OCI-LY1 (cell line): Measurements from ENCODE around the gene INPP5A.
"Not testable (repeated sequence)": the region's sequence is repeated elsewhere in the genome, so short reads cannot be mapped to it uniquely, and the experiment has no call there.

Experiments
- H2AFZ ChIP-seq: fragments of 200-600 bp; sonication (generic), shearing (Covaris generic); 2 replicates; pipeline ENCODE4 v1.6.0; 2014; ENCODE audit warnings: antibody characterized with exemption, mild to moderate bottlenecking, low read length
- H3F3A ChIP-seq: fragments of 200-600 bp; sonication (generic), shearing (Covaris generic); 2 replicates; pipeline ENCODE4 v1.6.0; 2014; ENCODE audit warnings: mild to moderate bottlenecking, antibody characterized with exemption, low read length, moderate library complexity; ENCODE audit not compliant: insufficient read depth
- H3K27ac ChIP-seq: fragments of 200-600 bp; sonication (generic); 2 replicates; pipeline ENCODE4 v1.5.1; 2014; ENCODE audit warnings: low read length, mixed run types, mild to moderate bottlenecking, low read depth; ENCODE audit not compliant: poor library complexity, severe bottlenecking
- H3K27me3 ChIP-seq: fragments of 200-600 bp; sonication (generic); 2 replicates; pipeline ENCODE4 v1.6.0; 2014; ENCODE audit warnings: antibody characterized with exemption, mild to moderate bottlenecking, low read length, moderate library complexity; ENCODE audit not compliant: insufficient read depth
- H3K36me3 ChIP-seq: fragments of 200-600 bp; sonication (generic); 2 replicates; pipeline ENCODE4 v1.6.1; 2014; ENCODE audit warnings: mild to moderate bottlenecking, antibody characterized with exemption, low read length, moderate library complexity, mixed read lengths; ENCODE audit not compliant: insufficient read depth
- H3K4me1 ChIP-seq: fragments of 200-600 bp; sonication (generic); 2 replicates; pipeline ENCODE4 v1.5.1; 2014; ENCODE audit warnings: mild to moderate bottlenecking, low read length, moderate library complexity; ENCODE audit not compliant: insufficient read depth, severe bottlenecking
- H3K4me2 ChIP-seq: fragments of 200-600 bp; sonication (generic), shearing (Covaris generic); 2 replicates; pipeline ENCODE4 v1.6.1; 2014; ENCODE audit warnings: low read length
- H3K4me3 ChIP-seq: fragments of 200-600 bp; sonication (generic); 2 replicates; pipeline ENCODE4 v1.5.1; 2014; ENCODE audit warnings: low read length, low read depth, mild to moderate bottlenecking, mixed read lengths; ENCODE audit not compliant: poor library complexity, severe bottlenecking
- H3K79me2 ChIP-seq: fragments of 200-600 bp; shearing (Covaris generic); 2 replicates; pipeline ENCODE4 v1.6.1; 2016; ENCODE audit warnings: mixed run types, low read length, mixed read lengths; ENCODE audit not compliant: insufficient read depth
- H3K9ac ChIP-seq: fragments of 200-600 bp; sonication (generic), shearing (Covaris generic); 2 replicates; pipeline ENCODE4 v1.6.1; 2014; ENCODE audit warnings: mild to moderate bottlenecking, low read length, mixed read lengths
- H3K9me2 ChIP-seq: fragments of 200-600 bp; sonication (generic), shearing (Covaris generic); 2 replicates; pipeline ENCODE4 v1.6.1; 2014; ENCODE audit warnings: low read depth, mild to moderate bottlenecking, low read length, mixed read lengths
- H3K9me3 ChIP-seq: fragments of 200-600 bp; shearing (Covaris generic); 2 replicates; pipeline ENCODE4 v1.6.1; 2014; ENCODE audit warnings: low read length, mixed read lengths
- H4K20me1 ChIP-seq: fragments of 200-600 bp; sonication (generic), shearing (Covaris generic); 2 replicates; pipeline ENCODE4 v1.6.0; 2016; ENCODE audit warnings: mild to moderate bottlenecking, low read length; ENCODE audit not compliant: insufficient read depth
- CTCF ChIP-seq: fragments of 200-600 bp; sonication (generic), shearing (Covaris generic); IDR thresholded peaks from 2 replicates; pipeline ENCODE4 v1.5.1; 2017; ENCODE audit warnings: mild to moderate bottlenecking, antibody characterized with exemption, low read length, moderate library complexity, mixed read lengths
- EZH2 ChIP-seq: fragments of 200-600 bp; sonication (generic), shearing (Covaris generic); IDR thresholded peaks from 2 replicates; pipeline ENCODE4 v1.8.0; 2017; ENCODE audit warnings: borderline replicate concordance, mixed run types, mild to moderate bottlenecking, antibody characterized with exemption, low read length, moderate library complexity, mixed read lengths

The INPP5A gene

GRCh38 chr10:132679217-132679595, 141.6 kb downstream of the INPP5A start:
- H3K36me3 ChIP-seq = no peaks in the 10 kb centered on the region
- no peaks in the 10 kb centered on the region for H3K9me2 ChIP-seq
- H2AFZ ChIP-seq = no peak overlapping the region
- no peaks in the 10 kb centered on the region for H3K27me3 ChIP-seq
- H3K9me3 ChIP-seq = no peaks in the 10 kb centered on the region
- H3K79me2 ChIP-seq = no peaks in the 10 kb centered on the region
- H3K4me3 ChIP-seq = no peak overlapping the region
- H3K4me1 ChIP-seq = no peaks in the 10 kb centered on the region
- no peak overlapping the region for H3K4me2 ChIP-seq
- TF ChIP-seq CTCF = no peak
- TF ChIP-seq EZH2 = no peak
- H3F3A ChIP-seq = no peaks in the 10 kb centered on the region
- no peak overlapping the region for H3K9ac ChIP-seq
- no peaks in the 10 kb centered on the region for H4K20me1 ChIP-seq
- no peak overlapping the region for H3K27ac ChIP-seq

GRCh38 chr10:132679640-132680039, 142.1 kb downstream of the INPP5A start:
- Histone ChIP-seq H3K4me2 (no peak overlapping the region), H3K4me3 (no peak overlapping the region), H3F3A (no peaks in the 10 kb centered on the region), H3K4me1 (no peaks in the 10 kb centered on the region), H3K9me2 (no peaks in the 10 kb centered on the region), H3K9me3 (no peaks in the 10 kb centered on the region), H3K79me2 (no peaks in the 10 kb centered on the region), H3K36me3 (no peaks in the 10 kb centered on the region), H3K27ac (no peak overlapping the region), H3K27me3 (no peaks in the 10 kb centered on the region), H3K9ac (no peak overlapping the region), H4K20me1 (no peaks in the 10 kb centered on the region), H2AFZ (no peak overlapping the region)
- TF ChIP-seq CTCF (no peak), EZH2 (no peak)

GRCh38 chr10:132680741-132681140, 143.2 kb downstream of the INPP5A start:
- H3K4me2 ChIP-seq, H3K27me3 ChIP-seq, H3K27ac ChIP-seq, H3K9me3 ChIP-seq, H3K79me2 ChIP-seq, H3K36me3 ChIP-seq, H3F3A ChIP-seq, H2AFZ ChIP-seq, H4K20me1 ChIP-seq, H3K9ac ChIP-seq, H3K4me3 ChIP-seq, H3K9me2 ChIP-seq, H3K4me1 ChIP-seq: not testable (repeated sequence)

GRCh38 chr10:132681858-132682755, 144.5 kb downstream of the INPP5A start:
- H3K27me3 ChIP-seq = no peaks in the 10 kb centered on the region
- no peak for TF ChIP-seq CTCF
- no peak for TF ChIP-seq EZH2
- H3K79me2 ChIP-seq = no peaks in the 10 kb centered on the region
- no peak overlapping the region for H3K4me3 ChIP-seq
- no peaks in the 10 kb centered on the region for H3F3A ChIP-seq
- no peak overlapping the region for H3K4me2 ChIP-seq
- H4K20me1 ChIP-seq = no peaks in the 10 kb centered on the region
- no peaks in the 10 kb centered on the region for H3K9me2 ChIP-seq
- H2AFZ ChIP-seq = no peak overlapping the region
- H3K36me3 ChIP-seq = no peaks in the 10 kb centered on the region
- H3K9ac ChIP-seq = no peak overlapping the region
- no peak overlapping the region for H3K27ac ChIP-seq
- no peaks in the 10 kb centered on the region for H3K9me3 ChIP-seq
- no peaks in the 10 kb centered on the region for H3K4me1 ChIP-seq
